WERI-Rb-1 (cell line): Measurements from ENCODE around the gene PTTG1IP2.

Experiments
- DNase-seq: peaks from one replicate; pipeline ENCODE4 v3.0.0-alpha.2; 2020
- H3K27ac ChIP-seq: fragments of 250-450 bp; sonication (Bioruptor Pico); 2 replicates; pipeline ENCODE4 v1.5.1; 2020; ENCODE audit warnings: mild to moderate bottlenecking, moderate library complexity
- H3K27me3 ChIP-seq: fragments of 250-450 bp; sonication (Bioruptor Pico); 2 replicates; pipeline ENCODE4 v1.5.1; 2021; ENCODE audit warnings: mild to moderate bottlenecking, low read depth, moderate library complexity; ENCODE audit not compliant: insufficient read depth, severe bottlenecking
- H3K36me3 ChIP-seq: fragments of 250-450 bp; sonication (Bioruptor Pico); 2 replicates; pipeline ENCODE4 v1.5.1; 2020; ENCODE audit warnings: mild to moderate bottlenecking, moderate library complexity
- H3K4me3 ChIP-seq: 2 replicates; pipeline ENCODE4 v1.5.1; 2011; ENCODE audit warnings: low read depth, mild to moderate bottlenecking, control low read depth, low read length
- H3K9me3 ChIP-seq: fragments of 250-450 bp; sonication (Bioruptor Pico); 2 replicates; pipeline ENCODE4 v1.5.1; 2021; ENCODE audit warnings: mild to moderate bottlenecking, moderate library complexity; ENCODE audit not compliant: severe bottlenecking
- CTCF ChIP-seq: IDR thresholded peaks from 2 replicates; pipeline ENCODE4 v1.5.1; 2011; ENCODE audit warnings: low read depth, mild to moderate bottlenecking, control low read depth, inconsistent platforms, low read length

Gene PTTG1IP2

GRCh38 chr7:90433221-90433620 lies 36.2 kb upstream of the PTTG1IP2 start:
- TF ChIP-seq CTCF = no peak
- Histone ChIP-seq H3K27ac (no peak overlapping the region), H3K9me3 (peaks cover 7% of the 10 kb centered on the region), H3K4me3 (no peak overlapping the region), H3K27me3 (no peaks in the 10 kb centered on the region), H3K36me3 (no peaks in the 10 kb centered on the region)
- no peak for DNase-seq

DNA sequence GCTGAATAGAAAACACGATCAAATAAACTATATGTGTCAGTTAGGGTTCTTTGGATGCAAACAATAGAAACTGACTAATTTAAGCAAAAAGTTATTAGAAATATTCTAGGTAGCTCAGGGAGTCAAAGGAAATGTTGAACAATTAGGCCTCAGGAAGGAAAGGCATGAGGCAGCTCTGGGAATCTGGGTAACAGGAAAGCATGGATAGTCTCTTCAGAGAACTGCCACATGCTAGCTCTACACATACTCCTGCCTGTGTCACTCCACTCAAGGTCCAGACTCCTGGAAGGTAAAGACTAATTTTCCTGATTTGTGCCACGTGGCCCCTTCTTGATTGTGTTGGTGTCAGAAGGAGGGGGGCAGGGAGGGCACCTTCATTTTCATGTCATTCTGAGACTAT lies 23.8 kb upstream of the PTTG1IP2 start:
- no peaks in the 10 kb centered on the region for H3K27me3 ChIP-seq
- H3K36me3 ChIP-seq = no peaks in the 10 kb centered on the region
- no peaks in the 10 kb centered on the region for H3K9me3 ChIP-seq
- no peak for TF ChIP-seq CTCF
- H3K27ac ChIP-seq = no peak overlapping the region
- DNase-seq = no peak
- no peak overlapping the region for H3K4me3 ChIP-seq

DNA sequence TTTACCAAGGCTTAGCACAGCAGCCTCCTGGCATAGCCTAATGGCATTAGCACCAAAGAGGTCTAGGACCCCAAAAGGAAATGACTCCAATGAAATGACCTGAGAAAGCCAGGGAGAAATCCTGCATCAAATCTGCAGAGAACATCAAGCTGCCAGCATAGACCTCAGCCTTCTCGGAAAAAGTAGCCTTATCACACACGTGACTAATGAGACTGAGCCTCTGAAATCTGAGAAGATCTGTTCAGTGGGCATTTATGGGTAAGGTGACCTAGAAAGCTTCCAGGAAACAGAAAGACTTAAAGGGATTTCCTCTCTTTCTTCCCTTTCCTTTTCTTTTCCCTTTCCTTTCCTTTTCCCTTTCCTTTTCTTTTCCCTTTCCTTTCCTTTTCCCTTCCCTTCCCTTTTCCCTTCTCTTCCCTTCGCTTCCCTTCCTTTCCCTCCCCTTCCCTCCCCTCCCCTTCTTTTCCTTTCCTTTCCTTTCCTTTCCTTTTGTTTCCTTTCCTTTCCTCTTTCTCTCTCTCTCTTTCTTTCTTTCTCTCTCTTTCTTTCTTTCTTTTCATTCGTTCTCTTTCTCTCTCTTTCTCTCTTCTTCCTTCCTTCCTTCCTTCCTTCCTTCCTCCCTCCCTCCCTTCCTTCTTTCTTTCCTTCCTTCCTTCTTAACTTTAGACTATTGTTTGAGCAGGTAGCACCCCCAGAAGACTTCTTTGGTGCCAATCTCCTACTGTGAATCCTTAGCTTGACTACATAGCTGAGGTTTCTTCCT lies 23.1 kb upstream of the PTTG1IP2 start:
- no peak overlapping the region for H3K4me3 ChIP-seq
- H3K27me3 ChIP-seq = no peaks in the 10 kb centered on the region

GRCh38 chr7:90453259-90453891 lies 16.1 kb upstream of the PTTG1IP2 start:
- no peak for TF ChIP-seq CTCF

More for the DNA sequence above, 23.1 kb upstream of the PTTG1IP2 start:
- DNase-seq = no peak
- TF ChIP-seq CTCF = no peak
- H3K36me3 ChIP-seq = no peaks in the 10 kb centered on the region
- no peaks in the 10 kb centered on the region for H3K9me3 ChIP-seq
- no peak overlapping the region for H3K27ac ChIP-seq

GRCh38 chr7:90453931-90454330 lies 15.5 kb upstream of the PTTG1IP2 start:
- no peak overlapping the region for H3K27ac ChIP-seq
- no peaks in the 10 kb centered on the region for H3K27me3 ChIP-seq
- no peaks in the 10 kb centered on the region for H3K9me3 ChIP-seq
- H3K4me3 ChIP-seq = no peak overlapping the region
- no peak for TF ChIP-seq CTCF
- no peak for DNase-seq
- H3K36me3 ChIP-seq = no peaks in the 10 kb centered on the region

More at GRCh38 chr7:90453259-90453891, 16.1 kb upstream of the PTTG1IP2 start:
- Histone ChIP-seq H3K27ac (no peak overlapping the region), H3K4me3 (no peak overlapping the region), H3K27me3 (no peaks in the 10 kb centered on the region), H3K9me3 (no peaks in the 10 kb centered on the region), H3K36me3 (no peaks in the 10 kb centered on the region)
- DNase-seq = no peak
